ENCODE measurements around the gene TYW5.

GRCh38 chr2:199966405-199966804 is 11.1 kb upstream of the TYW5 start:
- TF ChIP-seq POLR2A (IDR thresholded peaks at IDR 0.05; ENCODE audit: low read length) (no peak), GATA1 (IDR thresholded peaks at IDR 0.05; ENCODE audit: low read depth, low read length) (no peak)

Measured in erythroblast (primary cell).